GM12872 (cell line): Measurements from ENCODE around the gene MYO3B.

Source experiments
- TF ChIP-seq, protein P1 (sequence below): IDR thresholded peaks from 3 replicates; pipeline ENCODE4 v1.5.1; 2011; ENCODE audit warnings: low read depth, mild to moderate bottlenecking, low read length, moderate library complexity; ENCODE audit not compliant: insufficient read depth

Gene MYO3B

DNA sequence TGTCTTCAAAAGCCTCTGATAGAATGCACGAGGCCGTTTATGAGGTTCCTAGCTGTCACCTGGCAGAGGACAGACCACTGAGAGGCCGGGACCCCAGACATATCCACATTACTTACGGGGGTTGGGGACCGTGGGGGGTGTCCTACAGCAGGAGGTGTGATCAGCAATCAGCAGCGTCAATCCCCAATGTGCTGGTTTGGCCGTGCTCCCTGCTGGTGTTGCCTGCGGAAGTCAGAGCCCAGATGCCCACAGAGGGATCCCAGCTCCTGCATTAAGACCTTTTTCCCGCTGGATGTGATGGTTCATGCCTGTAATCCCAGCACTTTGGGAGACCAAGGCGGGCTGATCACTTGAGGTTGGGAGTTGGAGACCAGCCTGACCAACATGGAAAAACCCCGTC lies 516.4 kb downstream of the MYO3B start:
- TF ChIP-seq, protein P1, sequence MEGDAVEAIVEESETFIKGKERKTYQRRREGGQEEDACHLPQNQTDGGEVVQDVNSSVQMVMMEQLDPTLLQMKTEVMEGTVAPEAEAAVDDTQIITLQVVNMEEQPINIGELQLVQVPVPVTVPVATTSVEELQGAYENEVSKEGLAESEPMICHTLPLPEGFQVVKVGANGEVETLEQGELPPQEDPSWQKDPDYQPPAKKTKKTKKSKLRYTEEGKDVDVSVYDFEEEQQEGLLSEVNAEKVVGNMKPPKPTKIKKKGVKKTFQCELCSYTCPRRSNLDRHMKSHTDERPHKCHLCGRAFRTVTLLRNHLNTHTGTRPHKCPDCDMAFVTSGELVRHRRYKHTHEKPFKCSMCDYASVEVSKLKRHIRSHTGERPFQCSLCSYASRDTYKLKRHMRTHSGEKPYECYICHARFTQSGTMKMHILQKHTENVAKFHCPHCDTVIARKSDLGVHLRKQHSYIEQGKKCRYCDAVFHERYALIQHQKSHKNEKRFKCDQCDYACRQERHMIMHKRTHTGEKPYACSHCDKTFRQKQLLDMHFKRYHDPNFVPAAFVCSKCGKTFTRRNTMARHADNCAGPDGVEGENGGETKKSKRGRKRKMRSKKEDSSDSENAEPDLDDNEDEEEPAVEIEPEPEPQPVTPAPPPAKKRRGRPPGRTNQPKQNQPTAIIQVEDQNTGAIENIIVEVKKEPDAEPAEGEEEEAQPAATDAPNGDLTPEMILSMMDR, result no peak

DNA sequence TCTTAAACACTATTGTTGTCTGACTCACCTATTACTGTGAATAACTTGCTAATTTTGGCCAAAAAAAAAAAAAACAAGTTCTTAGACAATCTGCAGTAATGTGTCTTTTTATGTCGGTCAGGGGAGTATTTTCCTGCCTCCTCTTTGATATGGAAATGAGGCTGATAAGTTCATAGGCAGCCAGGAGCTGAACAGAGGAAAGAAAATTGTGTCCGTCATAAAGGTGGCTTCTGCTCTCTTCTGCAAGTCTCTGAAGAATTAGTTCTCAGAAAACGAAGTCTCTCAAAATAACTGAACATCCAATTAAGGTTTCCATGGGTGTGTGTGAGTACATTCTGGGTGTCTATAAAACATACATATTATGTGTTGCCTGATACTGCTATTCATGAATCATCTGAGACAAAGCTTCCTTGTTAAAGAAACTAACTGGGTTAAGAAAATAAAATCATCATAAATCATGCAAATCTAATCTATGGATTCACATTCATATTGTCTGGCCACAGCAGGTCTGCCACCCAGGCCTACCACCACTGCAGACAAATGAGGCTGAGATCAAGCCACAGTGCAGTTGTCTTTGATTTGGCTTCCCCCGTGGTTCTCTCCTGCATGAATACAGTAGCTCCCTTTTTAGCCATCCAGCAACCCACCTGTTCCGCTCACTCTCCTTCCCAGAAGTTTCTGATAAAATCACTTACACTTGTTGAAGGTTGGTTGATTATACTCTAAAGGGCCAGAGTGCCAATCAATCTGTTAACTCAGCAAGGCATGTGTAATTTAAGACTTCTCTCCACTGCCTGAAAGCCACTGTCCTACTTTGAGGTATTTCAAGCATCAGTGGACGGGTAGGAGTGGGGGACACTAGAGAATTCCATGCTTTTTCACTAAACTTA lies 517.8 kb downstream of the MYO3B start:
- TF ChIP-seq, protein P1, result no peak

DNA sequence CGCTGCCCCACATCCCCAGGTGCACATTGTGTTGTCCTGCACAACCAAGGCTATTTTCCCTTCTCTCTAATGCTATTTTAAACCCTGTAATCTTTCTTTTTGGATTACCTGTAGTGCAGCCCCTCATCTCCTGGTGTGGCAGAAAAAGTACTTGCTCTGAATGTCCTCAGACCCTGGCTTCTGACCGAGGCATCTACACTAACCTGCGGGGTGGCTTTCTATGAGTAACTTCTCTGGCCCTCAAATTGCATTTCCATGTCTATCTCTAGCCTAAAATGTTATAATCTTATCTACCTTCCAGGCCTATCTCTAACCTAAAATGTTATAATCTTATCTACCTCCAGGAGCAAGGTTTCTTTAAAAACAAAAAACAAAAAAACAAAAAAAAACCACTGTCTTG lies 519.0 kb downstream of the MYO3B start:
- TF ChIP-seq, protein P1, result no peak

DNA sequence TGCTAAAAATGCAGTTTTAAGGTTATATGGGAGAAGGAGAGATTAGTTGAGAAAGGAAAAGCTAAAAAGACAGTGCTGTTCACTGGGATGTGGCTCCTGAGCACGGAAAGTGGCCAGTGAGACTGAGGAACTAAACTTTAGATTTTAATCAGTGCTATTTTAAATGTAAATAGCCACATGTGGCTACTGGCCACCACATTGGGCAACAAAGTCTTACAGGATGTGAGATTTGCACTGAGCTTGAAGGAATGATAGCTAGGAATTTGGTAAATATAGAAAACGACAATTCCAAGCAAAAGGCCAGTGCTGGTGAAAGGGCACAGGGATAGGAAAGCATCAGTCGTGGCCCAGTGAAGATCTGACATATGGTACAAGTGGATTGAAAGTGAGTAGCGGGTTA lies 523.1 kb downstream of the MYO3B start:
- TF ChIP-seq, protein P1, result no peak

DNA sequence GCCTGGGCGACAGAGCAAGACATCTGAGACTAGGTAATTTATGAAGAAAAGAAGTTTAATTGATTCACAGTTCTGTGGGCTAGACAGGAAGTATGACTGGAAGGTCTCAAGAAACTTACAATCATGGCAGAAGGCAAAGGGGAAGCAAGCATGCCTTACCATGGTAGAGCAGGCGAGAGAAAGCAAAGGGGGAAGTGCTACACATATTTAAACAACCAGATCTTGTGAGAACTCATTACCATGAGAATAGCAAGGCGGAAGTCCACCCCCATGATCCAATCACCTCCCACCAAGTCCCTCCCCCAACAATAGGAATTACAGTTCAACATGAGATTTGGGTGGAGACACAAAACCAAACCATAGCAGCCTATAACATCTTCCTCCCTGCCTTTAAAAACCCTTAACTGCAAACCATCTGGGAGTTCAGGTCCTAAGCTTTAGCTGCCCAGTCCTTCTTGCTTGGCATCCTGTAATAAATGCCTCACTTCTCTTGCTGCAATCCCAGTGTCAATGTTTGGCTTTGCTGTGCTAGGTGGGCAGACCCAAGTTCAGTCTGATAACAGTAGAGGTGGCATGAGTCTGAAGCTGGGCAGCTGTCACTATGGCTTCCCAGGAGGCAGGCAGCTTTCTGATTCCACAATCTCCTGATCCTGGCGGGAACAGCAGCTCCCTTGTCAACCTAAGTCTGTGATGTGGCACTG lies 526.0 kb downstream of the MYO3B start:
- TF ChIP-seq, protein P1, result no peak
